ENCODE data around the gene PTN.
"Not testable (repeated sequence)": the region's sequence is repeated elsewhere in the genome, so short reads cannot be mapped to it uniquely, and the experiment has no call there.

PTN gene

DNA sequence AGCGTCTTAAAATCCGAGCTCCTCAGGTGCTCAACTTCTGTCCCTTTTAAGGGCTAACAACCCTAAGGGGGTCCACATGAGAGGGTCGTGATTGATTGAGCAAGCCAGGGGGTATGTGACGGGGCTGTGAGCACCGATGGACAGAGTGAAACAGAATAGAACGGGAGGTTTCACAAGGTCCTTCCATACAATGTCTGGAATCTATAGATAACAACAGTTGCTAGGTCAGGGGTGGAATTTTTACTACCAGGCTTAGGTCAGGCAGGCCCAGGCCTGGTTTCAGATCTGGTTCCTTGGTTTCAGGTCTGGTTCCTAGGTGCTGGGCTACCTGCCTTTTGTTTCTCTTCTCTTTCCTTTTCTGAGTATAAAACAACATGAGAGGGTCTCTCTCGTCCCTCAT is 80.9 kb downstream of the PTN start:
- DNase-seq, result no peak

DNA sequence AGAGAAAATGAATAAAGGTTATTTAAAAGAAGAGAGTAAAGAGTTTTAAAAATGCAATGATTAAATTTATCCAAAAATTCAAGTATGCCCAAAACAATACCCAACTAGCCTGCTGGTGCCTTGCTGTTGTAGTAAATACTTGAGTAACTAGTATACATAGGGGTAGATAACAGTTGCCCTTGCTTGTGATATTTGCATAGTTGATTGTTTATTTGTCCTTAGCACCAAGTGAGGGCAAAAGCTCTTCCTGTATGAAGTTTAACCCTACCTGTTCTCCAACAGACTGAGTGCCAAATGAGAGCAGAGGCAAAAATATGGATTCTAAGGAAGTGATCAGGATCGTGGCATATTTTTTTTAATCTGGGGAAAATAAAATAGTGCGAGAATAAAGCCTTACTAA is 85.0 kb downstream of the PTN start:
- DNase-seq, result no peak

DNA sequence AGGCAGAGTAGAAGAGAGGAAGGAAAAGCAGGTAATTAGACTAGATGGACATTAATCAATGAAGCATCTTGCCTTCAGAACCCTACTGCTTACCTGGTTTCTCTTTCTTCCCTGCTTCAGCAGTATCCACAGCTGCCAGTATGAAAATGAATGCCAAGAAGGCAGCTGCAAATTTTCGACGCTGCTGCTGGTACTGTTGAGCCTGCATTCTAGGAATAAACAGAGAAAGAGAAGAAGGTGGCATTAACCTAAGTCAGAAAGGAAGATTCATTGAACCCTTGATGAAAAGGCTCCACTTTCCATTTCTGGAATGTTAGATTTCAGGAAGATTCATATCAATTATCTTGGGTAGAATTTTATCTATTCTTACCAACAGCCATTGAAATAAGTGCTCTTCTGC is 88.8 kb downstream of the PTN start:
- no peak for DNase-seq

DNA sequence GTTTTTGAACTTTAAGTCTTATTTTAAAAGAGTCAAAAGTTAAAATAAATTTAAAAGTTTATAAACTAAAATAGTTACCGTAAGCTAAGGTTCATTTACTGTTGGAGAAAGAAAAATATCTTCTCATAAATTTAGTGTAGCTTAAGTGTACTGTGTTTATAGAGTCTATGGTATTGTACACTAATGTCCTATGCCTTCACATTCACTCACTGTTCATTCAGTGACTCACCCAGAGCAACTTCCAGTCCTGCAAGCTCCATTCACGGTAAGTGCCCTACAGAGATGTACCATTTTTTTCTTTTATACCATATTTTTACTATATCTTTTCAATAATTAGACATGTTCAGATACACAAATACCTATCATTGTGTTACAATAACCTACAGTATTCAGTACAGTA is 97.6 kb downstream of the PTN start:
- no peak for DNase-seq

DNA sequence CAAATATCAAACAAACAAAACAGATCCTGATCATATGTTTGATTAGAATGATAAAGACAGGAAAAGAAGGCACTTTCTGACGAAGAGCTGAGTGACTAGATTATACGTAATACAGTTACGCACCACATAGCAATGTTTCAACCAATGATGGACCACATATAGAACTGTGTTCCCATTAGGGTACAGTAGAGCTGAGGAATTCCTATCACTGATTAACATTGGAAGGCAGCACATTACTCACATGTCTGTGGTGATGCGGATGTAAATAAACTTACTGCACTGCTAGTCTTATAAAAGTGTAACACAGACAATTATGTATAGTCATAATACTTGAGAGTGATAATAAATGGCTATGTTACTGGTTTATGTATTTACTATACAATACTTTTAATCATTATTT is 98.3 kb downstream of the PTN start:
- DNase-seq, result no peak

DNA sequence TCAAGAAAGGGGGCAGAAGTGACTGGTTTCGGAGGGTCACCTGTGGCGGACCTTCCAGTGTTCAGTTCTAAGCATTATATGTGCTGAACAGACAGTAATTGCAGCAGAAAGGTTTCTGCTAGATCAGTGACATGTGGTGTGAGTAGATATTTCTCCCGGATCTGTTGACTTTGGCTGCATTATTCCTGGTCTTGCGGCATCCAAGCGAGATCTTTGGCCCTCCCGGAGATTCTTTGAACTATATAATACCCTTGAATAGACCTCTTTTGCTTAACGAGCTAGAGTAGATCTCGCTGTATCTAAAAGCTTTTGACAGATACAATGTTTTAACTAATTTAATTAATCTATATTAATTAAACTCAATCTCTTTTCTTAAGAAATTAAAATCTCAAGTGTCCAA is 99.8 kb downstream of the PTN start:
- DNase-seq, result no peak

DNA sequence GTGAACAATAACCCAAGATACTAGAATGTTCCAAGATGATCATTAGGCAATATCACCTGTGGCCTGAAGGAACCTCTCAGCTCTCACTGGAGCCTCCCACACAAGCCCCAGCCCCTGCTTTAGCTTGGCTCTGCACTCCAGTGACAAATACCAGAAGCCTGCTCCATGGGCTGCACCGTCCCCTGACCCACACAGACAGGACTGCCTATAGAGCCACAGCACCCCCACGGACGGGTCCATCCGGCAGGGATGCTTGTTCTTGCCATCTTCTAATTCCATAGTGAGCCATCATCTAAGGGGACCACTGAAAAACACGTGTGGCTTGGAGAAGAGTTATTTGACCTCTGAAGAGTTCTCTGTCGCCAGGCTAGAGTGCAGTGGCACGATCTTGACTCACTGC is 100.9 kb downstream of the PTN start:
- no peak for DNase-seq

DNA sequence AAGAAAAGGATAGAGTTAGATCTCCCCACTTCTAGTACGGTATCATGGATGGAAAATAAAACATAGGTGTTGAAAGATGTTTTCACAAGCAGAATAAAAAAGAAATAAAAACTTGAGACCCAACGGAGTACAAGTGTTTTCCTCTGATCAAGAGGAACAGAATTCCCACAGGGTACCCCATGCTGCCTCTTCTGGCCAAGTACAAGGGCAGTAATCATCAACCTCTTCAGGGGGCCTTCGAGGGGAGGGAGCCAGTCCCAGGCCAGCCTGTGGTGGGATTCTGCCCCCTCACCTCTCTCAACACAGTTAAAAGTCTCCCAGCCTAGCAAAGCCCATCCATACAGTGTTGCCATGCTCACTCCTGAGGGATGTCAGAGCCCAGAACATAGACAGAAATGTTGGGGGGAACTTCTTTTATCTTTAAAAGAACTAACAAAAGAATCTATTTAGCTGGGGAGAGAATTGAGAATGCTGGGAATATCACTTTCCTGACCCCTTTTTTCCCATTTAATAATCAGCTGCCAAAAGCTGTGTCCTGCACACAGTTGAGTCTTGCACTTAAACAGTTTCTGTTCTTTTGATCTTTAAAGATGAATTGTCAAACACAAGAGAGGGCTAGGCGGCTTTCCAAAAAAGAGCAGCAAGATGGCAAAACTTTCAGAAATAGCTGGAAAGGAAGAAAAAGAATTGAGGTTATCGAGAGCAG is 101.7 kb downstream of the PTN start:
- DNase-seq, result no peak

DNA sequence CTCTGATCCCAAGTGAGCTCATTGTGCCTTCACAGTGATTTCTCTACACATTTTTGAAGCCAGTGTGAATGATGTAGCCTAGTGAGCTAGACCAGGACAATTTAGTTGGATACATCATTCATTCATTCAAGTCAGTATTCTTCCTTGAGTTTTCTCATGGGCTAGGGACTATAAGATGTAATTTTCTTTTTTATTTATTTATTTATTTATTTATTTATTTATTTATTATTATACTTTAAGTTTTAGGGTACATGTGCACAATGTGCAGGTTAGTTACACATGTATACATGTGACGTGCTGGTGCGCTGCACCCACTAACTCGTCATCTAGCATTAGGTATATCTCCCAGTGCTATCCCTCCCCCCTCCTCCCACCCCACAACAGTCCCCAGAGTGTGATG is 104.3 kb downstream of the PTN start:
- not testable (repeated sequence) for DNase-seq

DNA sequence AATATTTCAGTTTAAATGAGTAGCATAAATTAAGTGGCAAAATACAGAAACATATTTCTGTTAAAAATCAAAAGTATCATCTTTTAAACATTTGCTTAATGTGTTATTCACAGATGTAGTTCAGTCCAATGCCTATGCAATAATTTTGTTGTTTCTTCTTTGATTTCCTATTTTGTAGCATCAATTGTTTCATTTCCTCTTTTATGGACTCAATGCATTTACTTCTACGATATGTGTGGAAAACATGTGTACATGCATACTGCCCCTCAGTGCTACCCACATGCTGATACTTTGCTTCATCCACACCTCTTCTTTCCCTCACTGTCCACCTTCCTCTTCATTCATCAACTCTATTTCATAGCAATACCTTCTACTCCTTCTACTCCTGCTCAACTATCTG is 108.1 kb downstream of the PTN start:
- DNase-seq, result no peak

DNA sequence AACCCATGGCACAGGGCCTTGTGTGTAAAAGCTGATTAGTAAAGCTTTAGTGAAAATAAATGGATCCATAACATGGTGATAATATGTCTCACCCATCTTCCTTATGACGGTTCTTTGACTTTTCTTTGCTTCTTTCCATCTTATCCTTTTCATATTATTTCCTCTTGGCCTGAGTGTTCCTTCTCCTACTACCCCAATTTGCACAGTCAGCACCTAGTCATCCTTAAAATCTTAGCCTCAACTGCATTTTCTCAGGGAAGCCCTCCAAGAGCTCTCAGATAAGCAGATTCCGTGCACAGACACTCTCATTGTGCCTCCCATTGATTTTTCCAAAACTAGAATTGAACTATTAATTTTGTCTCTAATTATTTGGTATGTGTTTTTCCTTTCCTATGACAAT is 112.4 kb downstream of the PTN start:
- no peak for DNase-seq

DNA sequence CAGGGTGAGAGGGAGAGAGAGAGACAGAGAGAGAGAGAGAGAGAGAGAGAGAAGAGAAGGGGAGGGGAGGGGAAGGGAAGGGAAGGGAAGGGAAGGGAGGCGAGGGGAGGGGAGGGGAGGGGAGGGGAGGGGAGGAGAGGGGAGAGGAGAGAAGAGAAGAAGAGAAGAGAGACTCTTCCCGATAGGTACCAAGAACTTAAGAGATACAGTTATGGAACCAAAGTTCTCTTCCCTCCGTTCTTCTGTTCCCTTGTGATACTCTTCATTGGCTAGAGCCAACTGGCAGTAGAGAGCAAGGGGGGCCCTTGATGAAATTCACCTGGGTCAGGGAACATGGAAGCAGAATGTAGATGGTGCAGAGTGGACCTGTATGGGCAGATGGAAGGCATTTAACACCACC is 122.1 kb downstream of the PTN start:
- no peak for DNase-seq

DNA sequence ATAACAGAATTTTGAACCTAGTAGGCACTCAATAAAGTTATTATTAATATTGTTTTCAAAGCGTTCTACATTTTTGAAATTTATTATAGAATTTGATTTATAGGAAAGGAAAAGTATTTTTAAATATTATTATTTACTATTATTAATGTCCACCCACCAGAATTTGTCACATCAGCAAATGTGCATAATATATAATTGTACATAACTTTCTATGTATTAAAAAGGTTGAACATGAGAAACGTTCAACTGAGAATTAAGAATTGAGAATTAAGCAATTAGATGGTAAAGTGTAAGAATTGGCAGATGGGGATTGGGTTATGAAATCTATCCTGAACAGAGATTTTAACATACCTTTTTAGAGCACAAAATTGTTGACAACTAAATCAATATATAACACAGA is 129.8 kb downstream of the PTN start:
- no peak for DNase-seq

DNA sequence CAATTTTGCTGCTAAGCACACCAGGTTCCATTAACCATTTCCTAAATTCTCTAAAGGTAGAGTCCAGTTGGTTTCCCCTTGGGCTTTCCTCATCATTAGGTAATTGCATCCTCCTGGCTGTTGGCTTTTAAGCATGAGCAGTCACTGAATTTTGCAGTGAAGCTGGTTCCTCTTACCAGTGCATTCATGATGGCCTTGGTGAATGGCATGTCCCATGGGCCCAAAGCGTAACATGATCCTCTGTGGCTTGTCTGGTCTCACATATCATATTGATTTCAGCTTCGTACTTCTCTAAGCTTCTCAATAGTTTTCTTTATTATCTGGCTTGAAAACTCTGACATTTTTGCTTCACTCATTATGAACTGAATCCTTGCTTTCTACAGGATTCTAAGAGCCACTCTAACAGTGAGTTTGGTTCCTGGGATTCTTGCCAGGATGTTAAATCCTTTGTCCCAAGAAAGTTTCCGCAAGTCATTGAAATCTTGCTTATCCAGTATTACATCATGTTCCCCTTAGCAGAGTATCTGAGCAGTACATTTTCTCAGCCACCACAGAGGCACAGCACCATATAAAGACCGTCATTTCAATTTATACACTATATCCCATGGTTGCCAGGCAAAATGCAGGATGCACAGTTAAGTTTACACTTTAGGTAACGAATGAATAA is 134.2 kb downstream of the PTN start:
- no peak for DNase-seq

DNA sequence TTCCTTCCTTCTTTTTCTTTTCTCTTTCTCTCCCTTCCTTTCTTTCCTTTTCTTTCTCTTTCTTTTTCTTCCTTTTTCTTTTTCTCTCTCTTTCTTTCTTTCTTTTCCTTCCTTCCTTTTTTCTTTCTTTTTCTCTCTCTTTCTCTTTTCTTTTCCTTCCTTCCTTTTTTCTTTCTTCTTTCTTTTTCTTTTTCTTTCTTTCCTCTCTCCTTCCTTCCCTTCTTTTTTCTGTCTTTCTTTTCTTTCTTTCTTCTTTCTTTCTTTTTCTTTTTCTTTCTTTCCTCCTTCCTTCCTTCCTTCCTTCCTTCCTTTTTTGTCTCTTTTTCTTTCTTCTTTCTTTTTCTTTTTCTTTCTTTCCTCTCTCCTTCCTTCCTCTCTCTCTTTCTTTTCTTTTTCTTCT is 136.8 kb downstream of the PTN start:
- DNase-seq, result no peak

DNA sequence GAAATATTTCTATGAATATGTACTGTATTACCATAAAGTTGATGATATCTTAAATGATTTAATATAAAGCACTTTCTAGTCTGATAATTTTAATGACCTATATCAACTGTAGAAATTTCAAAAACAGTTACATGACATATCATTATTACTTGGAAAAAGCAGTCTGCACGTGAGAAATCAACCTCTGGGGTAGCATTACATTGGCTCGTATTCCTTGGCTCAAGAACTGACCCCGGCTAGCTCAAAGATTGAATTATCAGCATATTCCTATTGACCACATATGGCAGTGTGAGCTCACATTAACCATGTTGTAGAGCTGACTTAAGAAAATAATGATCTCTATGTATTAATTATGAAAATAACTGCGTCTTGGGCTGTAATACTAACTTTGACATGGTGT is 139.3 kb downstream of the PTN start:
- DNase-seq, result no peak

DNA sequence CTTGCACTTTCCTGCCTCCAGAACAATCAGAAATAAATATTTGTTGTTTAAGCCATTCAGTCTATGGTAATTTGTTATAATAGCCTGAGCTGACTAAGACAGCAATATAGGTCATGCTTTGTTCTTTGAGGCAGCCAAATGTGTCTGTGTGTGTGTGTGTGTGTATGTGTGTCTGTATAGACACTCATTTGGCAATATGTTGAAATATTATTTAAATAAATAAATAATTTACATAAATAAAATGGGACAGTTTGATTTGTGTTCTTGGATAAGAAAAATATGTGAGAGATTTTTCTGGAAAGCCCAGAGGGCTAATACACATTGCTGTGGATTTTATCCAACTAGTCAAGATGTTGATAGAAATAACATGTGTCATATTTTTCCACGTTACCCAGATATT is 140.2 kb downstream of the PTN start:
- DNase-seq, result no peak

DNA sequence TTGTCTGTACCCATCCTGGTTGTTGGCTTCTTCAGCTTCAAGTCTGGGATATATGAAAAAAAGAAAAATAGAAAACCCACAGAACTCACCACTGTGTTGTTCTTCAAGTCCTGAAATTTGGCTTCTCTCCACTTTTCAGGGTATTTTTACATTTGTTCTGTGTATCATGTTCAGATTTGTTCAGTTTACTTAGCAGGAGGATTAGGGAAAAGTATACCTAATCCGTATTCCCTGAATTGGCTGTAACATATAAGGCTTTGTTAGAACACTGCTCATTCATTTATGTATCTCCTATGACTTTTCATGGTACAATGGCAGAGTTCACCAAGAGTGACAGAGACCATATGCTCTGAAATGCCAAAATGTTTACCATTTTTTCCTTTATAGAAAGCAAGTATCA is 146.9 kb downstream of the PTN start:
- DNase-seq, result no peak

DNA sequence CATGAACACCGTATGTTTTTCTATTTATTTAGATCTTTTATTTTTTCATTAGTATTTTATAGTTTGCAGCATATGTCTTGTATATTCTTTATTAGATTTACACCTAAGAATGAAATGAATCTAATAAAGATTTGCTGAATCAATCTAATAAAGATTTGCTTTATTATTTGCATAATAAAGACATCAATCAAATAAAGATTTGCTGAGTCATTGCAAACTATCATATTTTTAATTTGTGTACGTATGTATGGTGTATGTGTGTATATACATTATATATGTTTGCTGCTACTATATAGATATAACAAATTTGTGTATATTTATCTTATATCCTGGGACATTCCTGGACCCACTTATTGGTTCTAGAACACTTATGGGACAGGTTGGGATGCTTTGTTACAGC is 147.5 kb downstream of the PTN start:
- DNase-seq, result no peak

DNA sequence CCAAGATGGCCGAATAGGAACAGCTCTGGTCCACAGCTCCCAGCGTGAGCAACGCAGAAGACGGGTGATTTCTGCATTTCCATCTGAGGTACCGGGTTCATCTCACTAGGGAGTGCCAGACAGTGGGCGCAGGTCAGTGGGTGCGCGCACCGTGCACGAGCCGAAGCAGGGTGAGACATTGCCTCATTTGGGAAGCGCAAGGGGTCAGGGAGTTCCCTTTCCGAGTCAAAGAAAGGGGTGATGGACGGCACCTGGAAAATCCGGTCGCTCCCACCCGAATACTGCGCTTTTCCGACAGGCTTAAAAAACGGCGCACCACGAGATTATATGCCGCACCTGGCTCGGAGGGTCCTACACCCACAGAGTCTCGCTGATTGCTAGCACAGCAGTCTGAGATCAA is 161.9 kb downstream of the PTN start:
- not testable (repeated sequence) for DNase-seq

Measured in activated CD4-positive, alpha-beta T cell treated with anti-CD3 and anti-CD28 coated beads for 48 hours (primary cell).